Cardiac fibroblast (primary cell): ENCODE data around the gene ATP8A1.
"Not testable (repeated sequence)": the region's sequence is repeated elsewhere in the genome, so short reads cannot be mapped to it uniquely, and the experiment has no call there.

Source experiments
- DNase-seq, 2 donors: peaks; one replicate each; pipeline versions ENCODE4 v3.0.0 to v3.0.0-alpha.2; 2010; ENCODE audit warnings: low read depth in 2 of 2
- H3K4me3 ChIP-seq, 2 donors: replicated peaks in 1 of 2; 1 replicate in 1 of 2; 2 replicates in 1 of 2; pipeline ENCODE4 v1.5.1; 2011; ENCODE audit warnings: low read depth in 2 of 2, low read length in 2 of 2, mild to moderate bottlenecking in 2 of 2, moderate library complexity in 1 of 2
- TF ChIP-seq, protein P1 (sequence below): IDR thresholded peaks from one replicate; pipeline ENCODE4 v1.5.1; 2011; ENCODE audit warnings: low read depth, mild to moderate bottlenecking, low read length, inconsistent platforms

ATP8A1 gene

DNA sequence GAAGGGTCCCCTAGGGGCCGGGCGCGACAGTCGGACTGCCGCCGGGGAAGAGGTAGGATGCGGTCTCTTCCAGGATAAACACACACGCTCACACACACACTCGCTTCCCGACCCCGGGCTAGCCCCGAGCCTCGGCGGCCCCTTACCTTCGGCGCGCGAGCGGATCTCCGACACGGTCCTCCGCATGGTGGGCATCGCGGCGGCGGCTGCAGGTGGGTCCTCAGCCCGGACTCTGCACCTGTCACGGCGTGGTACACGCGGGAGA lies 294 bp downstream of the ATP8A1 start:
- H3K4me3 ChIP-seq: peak overlapping the region; percentile 62 to 64
- DNase-seq: no peak
- TF ChIP-seq, protein P1, sequence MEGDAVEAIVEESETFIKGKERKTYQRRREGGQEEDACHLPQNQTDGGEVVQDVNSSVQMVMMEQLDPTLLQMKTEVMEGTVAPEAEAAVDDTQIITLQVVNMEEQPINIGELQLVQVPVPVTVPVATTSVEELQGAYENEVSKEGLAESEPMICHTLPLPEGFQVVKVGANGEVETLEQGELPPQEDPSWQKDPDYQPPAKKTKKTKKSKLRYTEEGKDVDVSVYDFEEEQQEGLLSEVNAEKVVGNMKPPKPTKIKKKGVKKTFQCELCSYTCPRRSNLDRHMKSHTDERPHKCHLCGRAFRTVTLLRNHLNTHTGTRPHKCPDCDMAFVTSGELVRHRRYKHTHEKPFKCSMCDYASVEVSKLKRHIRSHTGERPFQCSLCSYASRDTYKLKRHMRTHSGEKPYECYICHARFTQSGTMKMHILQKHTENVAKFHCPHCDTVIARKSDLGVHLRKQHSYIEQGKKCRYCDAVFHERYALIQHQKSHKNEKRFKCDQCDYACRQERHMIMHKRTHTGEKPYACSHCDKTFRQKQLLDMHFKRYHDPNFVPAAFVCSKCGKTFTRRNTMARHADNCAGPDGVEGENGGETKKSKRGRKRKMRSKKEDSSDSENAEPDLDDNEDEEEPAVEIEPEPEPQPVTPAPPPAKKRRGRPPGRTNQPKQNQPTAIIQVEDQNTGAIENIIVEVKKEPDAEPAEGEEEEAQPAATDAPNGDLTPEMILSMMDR: no peak

DNA sequence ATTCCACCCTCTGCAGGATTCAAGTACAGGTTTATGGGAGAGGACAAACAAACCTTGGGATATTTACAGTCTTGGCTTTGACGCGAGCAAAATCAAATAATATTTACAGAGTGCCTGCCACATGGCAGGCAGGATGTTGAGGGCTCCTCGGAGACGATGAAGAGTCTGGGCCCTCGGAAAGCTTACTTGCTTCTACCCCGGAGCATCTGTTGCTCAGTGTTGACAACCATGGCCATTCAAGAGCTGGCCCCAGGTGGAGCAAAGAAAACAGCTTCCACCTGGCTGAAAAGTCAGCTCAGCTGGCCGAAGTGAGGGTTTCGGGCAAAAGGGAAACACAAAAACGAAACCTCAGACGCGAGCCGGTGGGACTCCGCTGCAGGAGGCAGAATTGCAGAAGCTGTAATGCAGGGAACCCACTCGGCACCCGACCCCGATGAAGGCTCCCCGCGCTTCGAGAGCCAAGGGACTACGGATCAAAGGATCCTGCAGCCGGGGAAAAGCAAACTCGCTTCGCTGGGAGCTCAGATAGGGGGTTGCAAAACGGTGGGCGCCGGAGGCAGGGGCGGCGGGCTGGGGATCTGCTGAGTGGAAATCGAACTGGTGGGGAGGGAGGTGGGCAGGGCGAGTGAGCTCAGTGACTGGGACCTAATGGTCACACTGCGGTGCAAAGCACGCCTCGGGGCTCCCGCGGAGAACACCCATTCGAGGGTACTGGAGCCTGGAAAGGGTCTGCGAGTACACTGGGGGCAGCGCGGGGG lies 805 bp downstream of the ATP8A1 start:
- DNase-seq: no peak
- TF ChIP-seq, protein P1: no peak
- peak overlapping the region; percentile 62 to 64 for H3K4me3 ChIP-seq

DNA sequence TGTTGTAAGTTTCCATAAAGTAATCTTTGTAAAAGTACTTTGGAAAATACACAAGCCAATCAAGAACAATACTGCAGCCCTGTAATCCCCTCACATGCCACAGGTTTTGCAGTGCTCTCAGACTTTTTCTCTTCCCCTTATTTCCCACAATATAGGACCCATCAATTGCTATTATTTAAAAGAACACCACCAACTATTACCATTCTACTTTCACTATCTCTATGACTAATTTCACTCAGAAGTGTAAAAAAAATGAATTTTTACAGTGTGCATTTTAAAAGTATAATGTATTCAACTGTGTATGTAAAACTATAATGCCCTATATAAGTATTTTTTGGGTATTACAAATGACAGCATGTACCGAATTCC lies 1.7 kb downstream of the ATP8A1 start:
- no peak overlapping the region for H3K4me3 ChIP-seq
- no peak for DNase-seq

DNA sequence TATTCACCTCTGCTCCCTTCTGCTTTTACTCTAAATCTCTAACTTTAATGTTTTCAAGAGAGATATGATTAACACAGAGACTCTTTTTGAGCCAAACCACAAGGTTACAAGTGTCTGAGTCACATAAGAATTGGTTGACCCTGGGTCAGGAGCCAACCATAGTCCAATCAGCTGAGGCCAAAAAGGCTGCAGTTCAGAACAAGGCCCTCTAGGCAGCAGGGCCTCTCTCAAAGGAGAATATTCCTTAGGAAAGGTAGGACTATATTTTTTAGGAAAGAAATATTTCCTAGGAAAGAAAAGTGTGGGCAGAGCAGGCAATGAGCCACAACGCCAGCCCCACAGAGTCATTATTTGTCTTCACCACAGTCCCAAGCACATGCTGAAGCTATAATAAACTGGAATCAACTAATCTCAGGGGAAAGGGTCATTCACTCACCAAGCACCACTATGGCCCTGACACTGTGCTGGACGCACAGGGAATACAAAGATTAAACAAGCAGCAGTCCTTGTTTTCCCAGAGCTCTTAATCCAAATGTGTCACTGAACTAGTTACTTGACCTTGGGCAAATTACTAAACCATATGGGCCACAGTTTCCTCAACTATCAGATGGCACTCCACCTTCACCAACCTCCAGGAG lies 2.2 kb downstream of the ATP8A1 start:
- no peak overlapping the region for H3K4me3 ChIP-seq
- peak; percentile 52 to 70 for DNase-seq
- TF ChIP-seq, protein P1: no peak

More for the DNA sequence above, 1.7 kb downstream of the ATP8A1 start:
- TF ChIP-seq, protein P1: no peak

DNA sequence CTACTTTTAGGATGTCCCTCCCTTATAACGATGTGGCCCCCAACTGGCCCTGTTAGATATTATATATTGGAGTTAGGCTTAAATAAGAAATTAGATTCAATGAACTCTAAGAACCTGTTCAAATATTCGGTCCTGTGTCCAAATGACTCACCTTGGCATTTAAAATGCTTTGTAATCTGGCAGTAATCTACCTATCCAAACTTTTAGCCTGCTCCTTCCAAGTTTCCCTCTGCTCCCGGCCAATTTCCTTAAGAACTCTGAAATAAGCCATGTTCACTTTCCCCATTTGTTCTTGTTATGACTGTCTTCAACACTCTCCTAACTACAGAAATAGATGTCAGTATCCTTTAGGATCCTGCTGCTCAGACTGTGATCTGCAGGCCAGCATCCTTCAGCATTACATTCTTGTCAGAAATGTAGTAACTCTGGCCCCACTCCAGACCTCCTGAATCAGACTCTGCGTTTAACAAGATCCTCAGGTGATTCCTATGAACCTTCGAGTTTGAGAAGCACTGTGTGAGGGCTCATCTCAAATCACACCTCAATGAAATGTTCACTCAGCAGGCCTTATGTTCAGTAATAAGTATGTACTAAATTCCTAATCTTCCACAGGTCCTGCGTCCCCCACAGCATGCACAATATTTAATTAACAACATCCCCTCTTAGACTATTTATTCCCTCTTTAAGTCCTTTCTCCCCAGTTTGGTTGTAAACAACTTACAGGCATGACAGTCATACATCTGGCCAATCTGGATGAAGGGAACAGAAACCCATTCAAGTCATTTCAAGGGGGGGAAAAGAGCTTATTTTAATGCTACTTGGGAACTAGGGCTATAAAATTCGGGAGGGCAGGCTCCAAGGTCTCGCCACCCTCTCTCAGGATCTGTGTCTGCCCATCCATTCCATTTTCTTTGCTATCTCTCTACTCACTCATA lies 3.0 kb downstream of the ATP8A1 start:
- DNase-seq: no peak
- TF ChIP-seq, protein P1: no peak
- no peak overlapping the region for H3K4me3 ChIP-seq

DNA sequence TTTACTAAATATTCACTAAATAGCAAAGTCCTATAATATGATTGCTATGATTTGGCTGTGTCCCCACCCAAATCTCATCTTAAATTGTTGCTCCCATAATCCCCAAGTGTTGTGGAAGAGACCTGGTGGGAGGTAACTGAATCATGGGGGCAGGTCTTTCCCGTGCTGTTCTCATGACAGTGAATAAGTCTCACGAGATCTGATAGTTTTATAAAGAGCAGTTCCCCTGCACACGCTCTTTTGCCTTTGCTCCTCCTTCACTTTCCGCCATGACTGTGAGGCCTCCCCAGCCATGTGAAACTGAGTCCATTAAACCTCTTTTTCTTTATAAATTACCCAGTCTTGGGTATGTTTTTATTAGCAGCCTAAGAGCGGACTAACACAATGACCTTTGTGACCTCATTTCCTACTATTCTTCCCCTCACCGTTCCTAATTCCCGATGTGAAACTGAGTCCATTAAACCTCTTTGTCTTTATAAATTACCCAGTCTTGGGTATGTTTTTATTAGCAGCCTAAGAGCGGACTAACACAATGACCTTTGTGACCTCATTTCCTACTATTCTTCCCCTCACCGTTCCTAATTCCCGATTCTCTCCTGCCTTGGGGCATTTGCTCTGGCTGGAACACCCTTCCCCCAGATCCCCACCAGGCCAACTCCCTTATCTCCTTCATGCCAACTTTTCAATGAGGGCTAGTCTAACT lies 4.2 kb downstream of the ATP8A1 start:
- not testable (repeated sequence) for H3K4me3 ChIP-seq, DNase-seq

DNA sequence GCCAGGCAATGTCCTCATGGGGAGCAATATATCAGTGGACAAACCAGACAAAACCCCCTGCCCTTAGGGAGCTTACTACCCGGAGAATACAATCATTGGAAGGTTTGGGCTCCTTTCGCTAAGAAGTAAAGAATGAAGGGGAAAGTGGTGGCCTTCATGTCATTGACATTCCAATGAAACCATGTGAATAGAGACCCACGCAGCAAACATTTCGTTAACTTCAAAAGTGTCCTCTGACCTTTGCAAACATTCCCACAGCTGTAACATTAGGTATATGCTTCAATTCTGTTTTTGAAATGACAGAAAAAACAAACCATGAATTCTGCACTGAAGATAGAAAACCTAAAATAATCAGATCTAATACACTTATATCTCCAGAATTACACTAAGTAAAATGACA lies 7.0 kb downstream of the ATP8A1 start:
- TF ChIP-seq, protein P1: no peak
- no peak overlapping the region for H3K4me3 ChIP-seq
- no peak for DNase-seq
